Mesenchymal stem cell (in vitro differentiated cells and primary cell): ENCODE measurements around the gene SOCS2.

Experiments used
- DNase-seq: peaks from one replicate; pipeline ENCODE4 v3.0.0-alpha.2; 2013
- H2AFZ ChIP-seq: one replicate; pipeline ENCODE4 v1.6.1; 2013; ENCODE audit warnings: low read depth, mild to moderate bottlenecking, control low read depth, inconsistent platforms, low read length, moderate library complexity
- H2AK5ac ChIP-seq: 2 replicates; pipeline ENCODE4 v1.6.1; 2013; ENCODE audit warnings: low read length, moderate library complexity, mild to moderate bottlenecking, inconsistent platforms; ENCODE audit not compliant: severe bottlenecking
- H2BK120ac ChIP-seq: one replicate; pipeline ENCODE4 v1.6.1; 2013; ENCODE audit warnings: low read depth, mild to moderate bottlenecking, inconsistent platforms, low read length, moderate library complexity
- H2BK12ac ChIP-seq, 2 experiments: one replicate each; pipeline ENCODE4 v1.6.1; 2013; ENCODE audit warnings: inconsistent platforms in 2 of 2, low read length in 2 of 2, mild to moderate bottlenecking in 2 of 2, moderate library complexity in 2 of 2, control low read depth in 1 of 2
- H2BK15ac ChIP-seq: one replicate; pipeline ENCODE4 v1.6.1; 2013; ENCODE audit warnings: mild to moderate bottlenecking, low read depth, inconsistent platforms; ENCODE audit not compliant: poor library complexity, severe bottlenecking
- H2BK5ac ChIP-seq: 2 replicates; pipeline ENCODE4 v1.6.1; 2013; ENCODE audit warnings: low read depth, mild to moderate bottlenecking, low read length, control low read depth, inconsistent platforms; ENCODE audit not compliant: poor library complexity, severe bottlenecking
- H3K14ac ChIP-seq, 2 experiments: one replicate each; pipeline ENCODE4 v1.6.1; 2013; ENCODE audit warnings: inconsistent platforms in 2 of 2, low read length in 2 of 2, control low read depth in 1 of 2, mild to moderate bottlenecking in 1 of 2, moderate library complexity in 1 of 2
- H3K18ac ChIP-seq, 2 experiments: one replicate each; pipeline ENCODE4 v1.6.1; 2013; ENCODE audit warnings: inconsistent platforms in 2 of 2, low read length in 2 of 2, control low read depth in 1 of 2, low read depth in 1 of 2, mild to moderate bottlenecking in 1 of 2
- H3K23ac ChIP-seq, 2 experiments: one replicate each; pipeline ENCODE4 v1.6.1; 2013; ENCODE audit warnings: inconsistent platforms in 2 of 2, low read length in 2 of 2, mild to moderate bottlenecking in 2 of 2, moderate library complexity in 2 of 2, control low read depth in 1 of 2
- H3K27ac ChIP-seq: 2 replicates; pipeline ENCODE4 v1.5.1; 2013; ENCODE audit warnings: mild to moderate bottlenecking, moderate library complexity, low read length, control low read depth, inconsistent platforms; ENCODE audit not compliant: poor library complexity, severe bottlenecking
- H3K27me3 ChIP-seq, 2 experiments: 2 replicates each; pipeline versions ENCODE4 v1.6.1 to v1.7.0; 2013; ENCODE audit warnings: low read length in 2 of 2, mild to moderate bottlenecking in 2 of 2, moderate library complexity in 2 of 2, control low read depth in 1 of 2, inconsistent platforms in 1 of 2; ENCODE audit not compliant: control insufficient read depth in 1 of 2, insufficient read depth in 1 of 2
- H3K36me3 ChIP-seq, 2 experiments: 2 replicates each; pipeline versions ENCODE4 v1.6.1 to v1.7.0; 2013; ENCODE audit warnings: low read length in 2 of 2, control low read depth in 1 of 2, inconsistent platforms in 1 of 2, low read depth in 1 of 2, mild to moderate bottlenecking in 1 of 2; ENCODE audit not compliant: insufficient read depth in 2 of 2, control insufficient read depth in 1 of 2
- H3K4ac ChIP-seq, 2 experiments: one replicate each; pipeline ENCODE4 v1.6.1; 2013; ENCODE audit warnings: inconsistent platforms in 2 of 2, low read length in 2 of 2, mild to moderate bottlenecking in 2 of 2, moderate library complexity in 2 of 2, control low read depth in 1 of 2, low read depth in 1 of 2
- H3K4me1 ChIP-seq: 2 replicates; pipeline ENCODE4 v1.6.1; 2013; ENCODE audit warnings: low read depth, low read length, control low read depth; ENCODE audit not compliant: control insufficient read depth, insufficient read depth
- H3K4me2 ChIP-seq: 2 replicates; pipeline ENCODE4 v1.6.1; 2013; ENCODE audit warnings: low read length, mild to moderate bottlenecking, inconsistent platforms; ENCODE audit not compliant: poor library complexity, severe bottlenecking
- H3K4me3 ChIP-seq, 2 experiments: 2 replicates each; pipeline versions ENCODE4 v1.5.1 to v1.7.0; 2013; ENCODE audit warnings: low read length in 2 of 2, mild to moderate bottlenecking in 2 of 2, control low read depth in 1 of 2, low read depth in 1 of 2; ENCODE audit not compliant: insufficient read depth in 1 of 2
- H3K79me1 ChIP-seq: replicated peaks from 2 replicates; pipeline ENCODE4 v1.6.1; 2013; ENCODE audit warnings: mild to moderate bottlenecking, control low read depth, low read length, inconsistent platforms; ENCODE audit not compliant: poor library complexity, severe bottlenecking
- H3K9ac ChIP-seq: 2 replicates; pipeline ENCODE4 v1.7.0; 2013; ENCODE audit warnings: mild to moderate bottlenecking, low read length, moderate library complexity
- H3K9me3 ChIP-seq: 2 replicates; pipeline ENCODE4 v1.7.0; 2013; ENCODE audit warnings: mild to moderate bottlenecking, low read length; ENCODE audit not compliant: control insufficient read depth
- H4K8ac ChIP-seq: one replicate; pipeline ENCODE4 v1.6.1; 2013; ENCODE audit warnings: inconsistent platforms, mild to moderate bottlenecking, low read length, moderate library complexity
- H4K91ac ChIP-seq: one replicate; pipeline ENCODE4 v1.6.1; 2013; ENCODE audit warnings: mild to moderate bottlenecking, low read length, inconsistent platforms
- WGBS: methylation state at CpG from one replicate; pipeline ENCODE4 v1.1.7; 2013; ENCODE audit warnings: mixed read lengths; 5-methylcytosine and 5-hydroxymethylcytosine counted together

SOCS2 gene

DNA sequence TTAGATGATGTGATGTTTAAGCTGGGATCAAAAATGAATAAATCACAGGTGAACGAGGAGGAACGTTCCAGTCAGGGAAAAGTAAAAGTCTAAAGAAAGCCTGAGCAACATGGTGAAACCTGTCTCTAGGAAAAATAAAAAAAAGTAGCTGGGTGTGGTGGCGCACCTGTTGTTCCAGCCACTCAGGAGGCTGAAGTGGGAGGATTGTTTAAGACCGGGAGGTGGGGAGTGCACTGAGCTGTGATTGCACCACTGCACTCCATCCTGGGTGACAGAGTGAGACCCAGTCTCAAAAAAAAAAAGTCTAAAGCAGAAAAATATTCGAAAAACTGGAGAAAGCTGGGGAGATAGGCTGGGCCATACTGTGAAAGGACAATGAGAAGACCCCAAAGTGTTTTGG, 39.2 kb upstream of the SOCS2 start:
- H3K23ac ChIP-seq, result no peak overlapping the region
- WGBS, result 89% methylated on average over 5 of the region's 5 CpGs

DNA sequence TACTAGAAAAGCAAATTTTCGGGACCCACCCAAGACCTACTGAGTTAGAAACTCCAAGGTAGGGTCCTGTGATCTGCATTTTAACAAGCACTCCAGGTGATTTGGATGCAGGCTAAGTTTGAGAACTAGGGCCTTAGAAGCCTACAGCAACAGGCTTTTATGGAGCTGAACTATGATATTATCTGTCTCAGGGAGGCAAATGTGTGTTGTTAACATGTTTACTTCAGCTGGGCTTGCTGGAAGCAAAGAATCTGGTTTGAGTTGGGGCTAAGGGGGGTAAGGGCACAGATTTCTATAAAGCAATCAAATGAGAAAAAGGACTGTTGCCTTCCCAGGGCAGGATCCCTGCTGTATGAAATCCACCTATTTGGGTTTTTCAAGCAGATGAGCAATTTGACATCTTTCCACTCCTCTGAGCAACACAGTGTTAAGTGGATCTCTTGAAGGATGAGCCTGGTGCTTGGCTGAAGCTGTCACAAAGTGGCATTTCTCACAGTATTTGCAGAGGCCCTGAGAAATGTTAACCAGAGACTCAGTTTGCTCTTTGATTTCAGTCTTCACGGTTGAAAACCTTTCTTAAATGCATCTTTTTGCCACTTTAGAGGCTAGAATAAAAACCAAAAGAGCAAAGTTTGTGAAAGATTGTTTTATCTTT, 36.2 kb upstream of the SOCS2 start:
- no peak overlapping the region for H3K9ac ChIP-seq
- H2AK5ac ChIP-seq, result no peak overlapping the region
- H2BK120ac ChIP-seq, result no peak overlapping the region
- DNase-seq, result no peak
- H2BK12ac ChIP-seq, result no peak overlapping the region
- H2AFZ ChIP-seq, result no peak overlapping the region
- H3K14ac ChIP-seq, result no peak overlapping the region
- no peaks in the 10 kb centered on the region for H3K27me3 ChIP-seq
- no peak overlapping the region for H3K4ac ChIP-seq
- no peaks in the 10 kb centered on the region for H3K9me3 ChIP-seq
- no peaks in the 10 kb centered on the region for H3K4me1 ChIP-seq
- 92% methylated on average over 1 of the region's 2 CpGs for WGBS
- no peak overlapping the region for H4K8ac ChIP-seq
- H4K91ac ChIP-seq, result no peak overlapping the region
- no peaks in the 10 kb centered on the region for H3K79me1 ChIP-seq
- H3K36me3 ChIP-seq, result no peaks in the 10 kb centered on the region
- no peak overlapping the region for H3K4me3 ChIP-seq
- no peak overlapping the region for H3K4me2 ChIP-seq
- H3K23ac ChIP-seq, result no peak overlapping the region
- no peak overlapping the region for H3K27ac ChIP-seq
- H2BK5ac ChIP-seq, result no peak overlapping the region
- no peak overlapping the region for H2BK15ac ChIP-seq
- H3K18ac ChIP-seq, result no peak overlapping the region

More for the DNA sequence above, 39.2 kb upstream of the SOCS2 start:
- Histone ChIP-seq H3K18ac (no peak overlapping the region), H2BK15ac (no peak overlapping the region), H3K36me3 (no peaks in the 10 kb centered on the region), H2AK5ac (no peak overlapping the region), H3K9ac (no peak overlapping the region), H3K14ac (no peak overlapping the region), H3K79me1 (no peaks in the 10 kb centered on the region), H3K4ac (no peak overlapping the region), H3K4me2 (no peak overlapping the region), H3K4me3 (no peak overlapping the region), H3K9me3 (no peaks in the 10 kb centered on the region), H2BK12ac (no peak overlapping the region), H3K4me1 (no peaks in the 10 kb centered on the region), H2BK120ac (no peak overlapping the region), H4K91ac (no peak overlapping the region), H2BK5ac (no peak overlapping the region), H3K27me3 (no peaks in the 10 kb centered on the region), H2AFZ (no peak overlapping the region), H3K27ac (no peak overlapping the region), H4K8ac (no peak overlapping the region)
- no peak for DNase-seq

DNA sequence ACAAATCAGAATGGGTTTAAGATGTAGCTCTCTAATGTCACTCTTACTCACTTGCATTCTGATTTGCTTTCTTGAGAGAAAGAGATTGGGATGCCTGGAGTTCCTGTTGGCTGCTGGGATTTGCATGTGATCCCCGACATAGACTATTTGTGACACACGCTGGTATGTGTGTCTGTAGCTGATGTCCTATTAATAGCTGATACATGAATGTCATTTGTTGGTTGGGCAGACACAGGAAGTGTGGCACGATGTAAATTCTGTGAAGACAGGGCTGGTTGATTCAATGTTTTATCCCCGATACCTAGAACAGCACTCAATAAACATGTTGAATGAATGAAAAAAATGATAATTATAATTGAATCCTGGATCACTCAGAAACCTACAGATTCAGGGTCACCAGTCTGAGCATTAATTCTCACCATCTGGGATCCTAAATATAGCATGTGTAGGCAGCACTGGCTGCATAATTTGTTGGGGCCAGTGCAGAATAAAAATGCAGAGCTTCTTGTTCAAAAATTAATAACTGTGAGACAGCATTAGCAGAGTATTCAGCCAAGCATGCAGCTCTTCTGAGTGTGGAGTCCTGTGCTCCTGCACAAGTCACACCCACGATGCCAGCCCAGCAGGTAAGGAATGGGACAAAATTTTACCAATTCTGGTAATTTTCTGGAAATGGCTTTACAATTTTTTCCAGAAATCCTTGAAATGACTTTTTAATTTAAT, 35.5 kb upstream of the SOCS2 start:
- Histone ChIP-seq H3K27ac (no peak overlapping the region), H3K4me3 (no peak overlapping the region), H3K9ac (no peak overlapping the region), H3K36me3 (no peaks in the 10 kb centered on the region), H3K18ac (no peak overlapping the region), H2BK120ac (no peak overlapping the region), H2AFZ (no peak overlapping the region), H3K4ac (no peak overlapping the region), H3K4me2 (no peak overlapping the region), H3K14ac (no peak overlapping the region), H3K9me3 (no peaks in the 10 kb centered on the region), H4K8ac (no peak overlapping the region), H2BK12ac (no peak overlapping the region), H2BK5ac (no peak overlapping the region), H3K4me1 (no peaks in the 10 kb centered on the region), H2BK15ac (no peak overlapping the region), H3K23ac (no peak overlapping the region), H3K79me1 (no peaks in the 10 kb centered on the region), H2AK5ac (no peak overlapping the region), H3K27me3 (no peaks in the 10 kb centered on the region), H4K91ac (no peak overlapping the region)
- WGBS, result 75% methylated on average over 3 of the region's 5 CpGs
- DNase-seq, result no peak

DNA sequence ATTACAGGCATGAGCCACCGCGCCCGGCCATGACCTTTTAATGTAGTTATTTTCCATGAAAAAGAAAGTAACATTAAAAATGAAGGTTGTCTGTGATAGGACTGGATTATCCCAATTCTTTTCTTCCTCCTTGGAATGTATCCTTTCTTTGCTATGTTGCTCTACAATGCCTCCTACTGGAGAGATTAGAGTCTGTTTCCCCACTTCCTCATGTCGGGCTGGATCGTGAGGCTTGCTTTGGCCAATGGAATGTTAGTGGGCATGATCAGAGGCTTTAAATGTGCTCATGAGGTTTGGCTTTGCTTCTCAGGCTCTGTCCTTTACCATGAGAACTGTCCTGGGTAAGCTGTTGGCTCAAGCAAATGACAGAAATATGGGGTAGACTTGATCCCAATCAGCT, 34.7 kb upstream of the SOCS2 start:
- Histone ChIP-seq H2AK5ac (no peak overlapping the region), H2BK15ac (no peak overlapping the region)

More for the DNA sequence above, 34.7 kb upstream of the SOCS2 start:
- H3K4me1 ChIP-seq, result no peaks in the 10 kb centered on the region
- H3K4me2 ChIP-seq, result no peak overlapping the region
- H2BK120ac ChIP-seq, result no peak overlapping the region
- no peak overlapping the region for H3K9ac ChIP-seq
- no peak overlapping the region for H3K4ac ChIP-seq
- WGBS, result 82% methylated on average over 3 of the region's 5 CpGs
- H2BK12ac ChIP-seq, result no peak overlapping the region
- no peak overlapping the region for H3K18ac ChIP-seq
- no peak overlapping the region for H2AFZ ChIP-seq
- H3K14ac ChIP-seq, result no peak overlapping the region
- H4K8ac ChIP-seq, result no peak overlapping the region
- H3K23ac ChIP-seq, result no peak overlapping the region
- H3K4me3 ChIP-seq, result no peak overlapping the region
- DNase-seq, result no peak
- H2BK5ac ChIP-seq, result no peak overlapping the region
- H3K9me3 ChIP-seq, result no peaks in the 10 kb centered on the region
- H3K27ac ChIP-seq, result no peak overlapping the region
- H4K91ac ChIP-seq, result no peak overlapping the region
- H3K79me1 ChIP-seq, result no peaks in the 10 kb centered on the region
- no peaks in the 10 kb centered on the region for H3K36me3 ChIP-seq
- H3K27me3 ChIP-seq, result no peaks in the 10 kb centered on the region
